Activated CD4-positive, alpha-beta T cell treated with anti-CD3 and anti-CD28 coated beads, Interleukin-2, amount 10 ng/mL, durations not matched to agents 24 days and 14 days (primary cell): Measurements from ENCODE around the gene SHF. TPM values are rescaled to one million over a fixed set of nuclear protein-coding genes. Genes with fewer than 3 reads are reported as not detected.

Experiments used
- DNase-seq: peaks from one replicate; pipeline ENCODE4 v3.0.0; 2022
- H3K27ac Mint-ChIP-seq: one replicate; pipeline ENCODE4 v1.8.0; 2022; ENCODE audit warnings: mild to moderate bottlenecking, mixed read lengths
- H3K27me3 Mint-ChIP-seq: one replicate; pipeline ENCODE4 v1.8.0; 2022; ENCODE audit warnings: mixed read lengths
- H3K36me3 Mint-ChIP-seq: one replicate; pipeline ENCODE4 v1.8.0; 2022; ENCODE audit warnings: low read depth, mild to moderate bottlenecking, mixed read lengths
- H3K4me1 Mint-ChIP-seq: one replicate; pipeline ENCODE4 v1.8.0; 2021; ENCODE audit warnings: mixed read lengths
- H3K4me3 Mint-ChIP-seq: one replicate; pipeline ENCODE4 v1.8.0; 2022; ENCODE audit warnings: mild to moderate bottlenecking, moderate library complexity, mixed read lengths
- H3K9me3 Mint-ChIP-seq: one replicate; pipeline ENCODE4 v1.8.0; 2021; ENCODE audit warnings: mixed read lengths
- intact Hi-C: fragments of 100-400 bp; cut with micrococcal nuclease; formaldehyde crosslinking; loops from one replicate; pipeline ENCODE4 v1.15.1; 2023
- total RNA-seq: library from RNA; stranded (reverse); gene quantifications from 2 replicates; pipeline ENCODE4 v1.2.3, GENCODE V29; 2022

SHF gene
- total RNA-seq, 1 donor from 2014 or later = 14.4 TPM

- no peak overlapping the region for H3K27ac Mint-ChIP-seq
- peak; percentile 79 for DNase-seq
- intact Hi-C loops = no loop called here
- no peaks in the 10 kb centered on the region for H3K4me1 Mint-ChIP-seq
- H3K27me3 Mint-ChIP-seq = peaks cover 64% of the 10 kb centered on the region
- H3K4me3 Mint-ChIP-seq = no peak overlapping the region
- H3K36me3 Mint-ChIP-seq = no peaks in the 10 kb centered on the region
- no peaks in the 10 kb centered on the region for H3K9me3 Mint-ChIP-seq
Observed at GRCh38 chr15:45126535-45127158, 61.1 kb downstream of the SHF start.

GRCh38 chr15:45123397-45123796, 64.4 kb downstream of the SHF start:
- Mint-ChIP-seq H3K27me3 (peaks cover 50% of the 10 kb centered on the region), H3K4me3 (no peak overlapping the region), H3K9me3 (no peaks in the 10 kb centered on the region), H3K27ac (no peak overlapping the region), H3K36me3 (no peaks in the 10 kb centered on the region), H3K4me1 (peaks cover under 1% of the 10 kb centered on the region)
- no peak for DNase-seq
- intact Hi-C loops = no loop called here

- H3K27ac Mint-ChIP-seq = no peak overlapping the region
- peaks cover 7% of the 10 kb centered on the region for H3K4me1 Mint-ChIP-seq
- no peak for DNase-seq
- no peak overlapping the region for H3K4me3 Mint-ChIP-seq
- no peaks in the 10 kb centered on the region for H3K36me3 Mint-ChIP-seq
- H3K27me3 Mint-ChIP-seq = peaks cover 50% of the 10 kb centered on the region
- intact Hi-C loops = no loop called here
- H3K9me3 Mint-ChIP-seq = no peaks in the 10 kb centered on the region
Observed at GRCh38 chr15:45122719-45123118, 65.0 kb downstream of the SHF start.

GRCh38 chr15:45121706-45122417, 65.9 kb downstream of the SHF start:
- intact Hi-C loops = no loop called here
- Mint-ChIP-seq H3K36me3 (no peaks in the 10 kb centered on the region), H3K4me1 (peaks cover 12% of the 10 kb centered on the region), H3K9me3 (no peaks in the 10 kb centered on the region), H3K27me3 (peaks cover 53% of the 10 kb centered on the region), H3K27ac (no peak overlapping the region), H3K4me3 (no peak overlapping the region)
- no peak for DNase-seq

GRCh38 chr15:45121020-45121419, 66.7 kb downstream of the SHF start:
- H3K9me3 Mint-ChIP-seq = no peaks in the 10 kb centered on the region
- peaks cover 53% of the 10 kb centered on the region for H3K27me3 Mint-ChIP-seq
- no peak overlapping the region for H3K4me3 Mint-ChIP-seq
- intact Hi-C loops = no loop called here
- H3K36me3 Mint-ChIP-seq = no peaks in the 10 kb centered on the region
- no peak overlapping the region for H3K27ac Mint-ChIP-seq
- peaks cover 13% of the 10 kb centered on the region for H3K4me1 Mint-ChIP-seq
- no peak for DNase-seq

GRCh38 chr15:45120081-45120972, 67.4 kb downstream of the SHF start:
- intact Hi-C loops = no loop called here
- Mint-ChIP-seq H3K27ac (no peak overlapping the region), H3K27me3 (peaks cover 53% of the 10 kb centered on the region), H3K4me3 (no peak overlapping the region), H3K36me3 (no peaks in the 10 kb centered on the region), H3K9me3 (no peaks in the 10 kb centered on the region), H3K4me1 (peaks cover 15% of the 10 kb centered on the region)
- DNase-seq = no peak

- DNase-seq = no peak
- no peaks in the 10 kb centered on the region for H3K36me3 Mint-ChIP-seq
- H3K4me1 Mint-ChIP-seq = peaks cover 17% of the 10 kb centered on the region
- H3K4me3 Mint-ChIP-seq = no peak overlapping the region
- H3K27me3 Mint-ChIP-seq = peaks cover 58% of the 10 kb centered on the region
- no peaks in the 10 kb centered on the region for H3K9me3 Mint-ChIP-seq
- intact Hi-C loops = loop anchor here (5.0 kb wide), 1 partner anchor 267 kb away; no protein-coding TSS in a partner anchor
- H3K27ac Mint-ChIP-seq = no peak overlapping the region
Observed at GRCh38 chr15:45118996-45119395, 68.8 kb downstream of the SHF start.

GRCh38 chr15:45118131-45118588, 69.6 kb downstream of the SHF start:
- H3K27ac Mint-ChIP-seq = no peak overlapping the region
- no peaks in the 10 kb centered on the region for H3K36me3 Mint-ChIP-seq
- DNase-seq = peak; percentile 95
- H3K27me3 Mint-ChIP-seq = peaks cover 62% of the 10 kb centered on the region
- intact Hi-C loops = loop anchor here (5.0 kb wide), 1 partner anchor 266 kb away; no protein-coding TSS in a partner anchor
- peaks cover 19% of the 10 kb centered on the region for H3K4me1 Mint-ChIP-seq
- H3K9me3 Mint-ChIP-seq = no peaks in the 10 kb centered on the region
- peak overlapping the region; percentile 71 for H3K4me3 Mint-ChIP-seq

GRCh38 chr15:45117308-45118130, 70.2 kb downstream of the SHF start:
- H3K36me3 Mint-ChIP-seq = no peaks in the 10 kb centered on the region
- peaks cover 63% of the 10 kb centered on the region for H3K27me3 Mint-ChIP-seq
- intact Hi-C loops = loop anchor here (5.0 kb wide), 1 partner anchor 265 kb away; no protein-coding TSS in a partner anchor
- H3K4me1 Mint-ChIP-seq = peaks cover 19% of the 10 kb centered on the region
- H3K27ac Mint-ChIP-seq = no peak overlapping the region
- DNase-seq = no peak
- H3K4me3 Mint-ChIP-seq = peak overlapping the region; percentile 71
- no peaks in the 10 kb centered on the region for H3K9me3 Mint-ChIP-seq

Other genes starting within 250 kb of the SHF start
- gene TERB2, start 231.3 kb downstream of the SHF start, total RNA-seq = not detected in 2 replicates
- gene SORD, start 164.8 kb downstream of the SHF start, total RNA-seq = 28.0 and 28.9 TPM in 2 replicates
- 0.05 TPM in 1 of 2 replicates, not detected in the other for gene DUOX2, start 73.8 kb downstream of the SHF start, total RNA-seq
- gene DUOXA2, start 73.6 kb downstream of the SHF start, total RNA-seq = not detected in 2 replicates
- gene DUOXA1, start 58.1 kb downstream of the SHF start, total RNA-seq = not detected in 2 replicates
- 0.02 and 0.14 TPM in 2 replicates for gene DUOX1, start 58.0 kb downstream of the SHF start, total RNA-seq
- gene SLC28A2, start 64.3 kb upstream of the SHF start, total RNA-seq = not detected in 2 replicates
- gene GATM, start 190.6 kb upstream of the SHF start, total RNA-seq = 0.65 and 1.0 TPM in 2 replicates